GM12892 (cell line): ENCODE measurements around the gene CBS.
"Not testable (repeated sequence)": the region's sequence is repeated elsewhere in the genome, so short reads cannot be mapped to it uniquely, and the experiment has no call there.

ENCODE experiments used
- POLR2A ChIP-seq: IDR thresholded peaks from 2 replicates; pipeline ENCODE4 v1.6.1; 2011; ENCODE audit warnings: low read depth, low read length, control low read depth
- POLR2AphosphoS5 ChIP-seq: IDR thresholded peaks from 2 replicates; pipeline ENCODE4 v1.6.1; 2011; ENCODE audit warnings: low read depth, low read length, control low read depth

DNA sequence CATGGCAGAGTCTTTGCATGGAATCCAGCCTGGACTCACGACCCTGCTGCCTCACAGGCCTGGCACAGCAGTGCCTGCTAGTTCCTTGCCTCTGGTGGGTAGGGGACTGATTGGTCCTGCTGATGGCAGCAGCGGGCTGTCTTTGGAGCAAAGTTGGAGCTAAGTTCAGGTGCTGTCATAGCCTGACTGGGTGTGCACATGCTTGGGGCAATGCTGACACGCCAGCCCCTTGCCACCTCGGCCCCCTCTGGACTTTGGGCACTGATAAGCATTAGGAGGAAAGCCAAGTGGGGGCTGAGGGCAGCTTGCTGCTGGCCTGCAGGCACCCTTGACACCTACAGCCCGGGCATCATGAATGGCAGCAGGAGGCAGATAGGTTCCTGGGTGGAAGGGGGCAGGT lies 33.5 kb downstream of the CBS start:
- TF ChIP-seq POLR2AphosphoS5, POLR2A: not testable (repeated sequence)
